ENCODE results near the gene ENDOV.

DNA sequence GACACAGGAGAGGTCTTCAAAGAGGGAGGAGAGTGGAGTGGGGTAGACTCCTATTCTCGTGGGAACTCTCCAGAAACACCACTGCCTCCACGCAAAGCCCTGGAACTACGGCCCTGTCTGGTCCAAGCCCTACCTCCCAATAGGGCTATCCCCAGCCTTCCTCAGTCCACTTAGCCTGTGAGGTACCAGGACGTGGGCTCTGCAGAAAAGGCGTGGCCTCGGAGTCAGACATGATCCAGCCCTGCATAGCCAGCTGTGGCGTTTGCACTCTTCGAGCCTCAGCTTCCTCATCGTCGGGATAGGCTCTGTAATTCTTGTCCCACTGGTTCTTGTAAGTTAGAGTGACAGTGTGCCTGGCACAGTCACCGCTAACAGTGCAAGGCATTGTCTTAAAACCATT is 13.8 kb downstream of the ENDOV start:
- TF ChIP-seq, protein P1, sequence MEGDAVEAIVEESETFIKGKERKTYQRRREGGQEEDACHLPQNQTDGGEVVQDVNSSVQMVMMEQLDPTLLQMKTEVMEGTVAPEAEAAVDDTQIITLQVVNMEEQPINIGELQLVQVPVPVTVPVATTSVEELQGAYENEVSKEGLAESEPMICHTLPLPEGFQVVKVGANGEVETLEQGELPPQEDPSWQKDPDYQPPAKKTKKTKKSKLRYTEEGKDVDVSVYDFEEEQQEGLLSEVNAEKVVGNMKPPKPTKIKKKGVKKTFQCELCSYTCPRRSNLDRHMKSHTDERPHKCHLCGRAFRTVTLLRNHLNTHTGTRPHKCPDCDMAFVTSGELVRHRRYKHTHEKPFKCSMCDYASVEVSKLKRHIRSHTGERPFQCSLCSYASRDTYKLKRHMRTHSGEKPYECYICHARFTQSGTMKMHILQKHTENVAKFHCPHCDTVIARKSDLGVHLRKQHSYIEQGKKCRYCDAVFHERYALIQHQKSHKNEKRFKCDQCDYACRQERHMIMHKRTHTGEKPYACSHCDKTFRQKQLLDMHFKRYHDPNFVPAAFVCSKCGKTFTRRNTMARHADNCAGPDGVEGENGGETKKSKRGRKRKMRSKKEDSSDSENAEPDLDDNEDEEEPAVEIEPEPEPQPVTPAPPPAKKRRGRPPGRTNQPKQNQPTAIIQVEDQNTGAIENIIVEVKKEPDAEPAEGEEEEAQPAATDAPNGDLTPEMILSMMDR (IDR thresholded peaks at IDR 0.05): no peak
- TF ChIP-seq POLR2A (IDR thresholded peaks at IDR 0.05): no peak

Measured in body of pancreas (tissue), 4 donors.